Hepatocyte (in vitro differentiated cells): Measurements from ENCODE around the gene KIF27.
"Not testable (repeated sequence)": the region's sequence is repeated elsewhere in the genome, so short reads cannot be mapped to it uniquely, and the experiment has no call there.

Experiments used
- EZH2 ChIP-seq: fragments of 200-600 bp; sonication (generic); IDR thresholded peaks from 2 replicates; pipeline ENCODE4 v1.6.1; 2016; ENCODE audit warnings: antibody characterized with exemption, mild to moderate bottlenecking, borderline replicate concordance
- EZH2phosphoT487 ChIP-seq: fragments of 200-600 bp; sonication (generic); IDR thresholded peaks from one replicate; pipeline ENCODE4 v1.6.1; 2018; ENCODE audit warnings: antibody characterized with exemption, mild to moderate bottlenecking, low read depth, moderate library complexity; ENCODE audit not compliant: unreplicated experiment, severe bottlenecking
- TF ChIP-seq, protein P1 (sequence below): fragments of 200-600 bp; sonication (generic); IDR thresholded peaks from 2 replicates; pipeline ENCODE4 v1.5.1; 2016; ENCODE audit warnings: antibody characterized with exemption, mild to moderate bottlenecking; ENCODE audit not compliant: poor library complexity

DNA sequence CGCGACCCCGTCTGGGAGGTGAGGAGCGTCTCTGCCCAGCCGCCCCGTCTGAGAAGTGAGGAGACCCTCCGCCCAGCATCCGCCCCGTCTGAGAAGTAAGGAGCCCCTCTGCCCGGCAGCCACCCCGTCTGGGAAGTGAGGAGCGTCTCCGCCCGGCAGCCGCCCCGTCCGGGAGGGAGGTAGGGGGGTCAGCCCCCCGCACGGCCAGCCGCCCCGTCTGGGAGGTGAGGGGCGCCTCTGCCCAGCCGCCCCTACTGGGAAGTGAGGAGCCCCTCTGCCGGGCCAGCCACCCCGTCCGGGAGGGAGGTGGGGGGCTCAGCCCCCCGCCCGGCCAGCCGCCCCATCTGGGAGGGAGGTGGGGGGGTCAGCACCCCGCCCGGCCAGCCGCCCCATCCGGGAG is 117.3 kb downstream of the KIF27 start:
- not testable (repeated sequence) for TF ChIP-seq EZH2phosphoT487, EZH2
- TF ChIP-seq, protein P1, sequence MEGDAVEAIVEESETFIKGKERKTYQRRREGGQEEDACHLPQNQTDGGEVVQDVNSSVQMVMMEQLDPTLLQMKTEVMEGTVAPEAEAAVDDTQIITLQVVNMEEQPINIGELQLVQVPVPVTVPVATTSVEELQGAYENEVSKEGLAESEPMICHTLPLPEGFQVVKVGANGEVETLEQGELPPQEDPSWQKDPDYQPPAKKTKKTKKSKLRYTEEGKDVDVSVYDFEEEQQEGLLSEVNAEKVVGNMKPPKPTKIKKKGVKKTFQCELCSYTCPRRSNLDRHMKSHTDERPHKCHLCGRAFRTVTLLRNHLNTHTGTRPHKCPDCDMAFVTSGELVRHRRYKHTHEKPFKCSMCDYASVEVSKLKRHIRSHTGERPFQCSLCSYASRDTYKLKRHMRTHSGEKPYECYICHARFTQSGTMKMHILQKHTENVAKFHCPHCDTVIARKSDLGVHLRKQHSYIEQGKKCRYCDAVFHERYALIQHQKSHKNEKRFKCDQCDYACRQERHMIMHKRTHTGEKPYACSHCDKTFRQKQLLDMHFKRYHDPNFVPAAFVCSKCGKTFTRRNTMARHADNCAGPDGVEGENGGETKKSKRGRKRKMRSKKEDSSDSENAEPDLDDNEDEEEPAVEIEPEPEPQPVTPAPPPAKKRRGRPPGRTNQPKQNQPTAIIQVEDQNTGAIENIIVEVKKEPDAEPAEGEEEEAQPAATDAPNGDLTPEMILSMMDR, result not testable (repeated sequence)
